HUES64 (cell line): ENCODE results near the gene CDC42EP4.
A peak's percentile ranks its signal among the peaks of the same experiment; 100 is the strongest.

Experiments used
- H3K27ac ChIP-seq: 2 replicates; pipeline ENCODE4 v1.7.0; 2013; ENCODE audit warnings: low read depth, low read length, inconsistent platforms
- H3K27me3 ChIP-seq: 2 replicates; pipeline ENCODE4 v1.6.1; 2013; ENCODE audit warnings: mild to moderate bottlenecking, low read length; ENCODE audit not compliant: insufficient read depth
- H3K36me3 ChIP-seq: 2 replicates; pipeline ENCODE4 v1.6.1; 2013; ENCODE audit warnings: mild to moderate bottlenecking, low read length; ENCODE audit not compliant: insufficient read depth
- H3K4me1 ChIP-seq: 2 replicates; pipeline ENCODE4 v1.6.1; 2013; ENCODE audit warnings: mild to moderate bottlenecking, low read length, moderate library complexity; ENCODE audit not compliant: insufficient read depth
- H3K4me3 ChIP-seq: 2 replicates; pipeline ENCODE4 v1.5.1; 2013; ENCODE audit warnings: mild to moderate bottlenecking, low read length, moderate library complexity
- H3K9ac ChIP-seq: 2 replicates; pipeline ENCODE4 v1.6.1; 2013; ENCODE audit warnings: mild to moderate bottlenecking, low read depth, low read length
- H3K9me3 ChIP-seq: 2 replicates; pipeline ENCODE4 v1.6.1; 2013; ENCODE audit warnings: low read depth, low read length; ENCODE audit not compliant: insufficient read depth
- WGBS: fragments of 150-250, 120-280 bp; methylation state at CpG from one replicate; pipeline ENCODE4 v1.1.7; 2013; ENCODE audit warnings: missing lambda C conversion rate; 5-methylcytosine and 5-hydroxymethylcytosine counted together

Gene CDC42EP4

DNA sequence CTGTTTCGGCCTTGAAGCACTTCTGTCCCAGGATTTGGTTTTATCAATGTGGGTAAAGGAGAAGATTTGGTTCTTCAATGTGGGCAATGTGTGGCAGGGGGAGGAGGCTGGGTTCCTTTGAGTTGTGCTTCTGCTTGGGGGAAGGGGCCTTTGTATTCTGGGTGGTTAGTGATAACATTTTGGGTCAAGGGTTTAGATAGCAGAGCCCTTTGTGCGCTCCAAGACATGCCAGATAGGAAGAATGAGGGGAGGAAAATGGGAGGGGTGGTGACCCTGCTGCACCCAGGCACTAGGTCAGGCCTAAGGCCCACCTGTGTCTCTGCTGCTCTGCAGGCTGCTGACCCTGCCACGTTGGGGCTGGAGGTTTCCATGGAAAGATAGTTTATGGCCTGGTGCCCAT, 40.0 kb upstream of the CDC42EP4 start:
- Histone ChIP-seq H3K27ac (no peak overlapping the region), H3K9ac (no peak overlapping the region), H3K9me3 (no peaks in the 10 kb centered on the region), H3K27me3 (no peaks in the 10 kb centered on the region), H3K4me3 (no peak overlapping the region), H3K4me1 (peaks cover 16% of the 10 kb centered on the region; the same call in 1 of the 2 replicates), H3K36me3 (no peaks in the 10 kb centered on the region)
- 82% methylated on average over 3 of the region's 3 CpGs for WGBS

DNA sequence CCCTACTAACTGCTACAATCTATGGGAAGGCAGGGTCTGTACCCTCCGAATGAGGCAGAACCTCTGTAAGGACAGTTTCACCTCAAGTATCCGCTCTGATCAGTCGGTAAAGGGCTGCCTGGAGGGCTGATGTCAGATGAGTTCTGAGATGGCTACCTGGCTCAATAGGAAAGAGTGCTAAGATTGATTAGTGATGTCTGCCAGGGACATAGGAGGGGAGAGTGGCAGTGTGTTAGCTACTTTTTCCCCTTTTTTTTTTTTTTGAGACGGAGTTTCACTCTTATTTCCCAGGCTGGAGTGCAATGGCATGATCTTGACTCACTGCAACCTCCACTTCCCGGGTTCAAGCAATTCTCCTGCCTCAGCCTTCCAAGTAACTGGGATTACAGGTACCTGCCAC, 39.1 kb upstream of the CDC42EP4 start:
- no peak overlapping the region for H3K4me3 ChIP-seq
- no peaks in the 10 kb centered on the region for H3K9me3 ChIP-seq
- H3K9ac ChIP-seq = no peak overlapping the region
- no peaks in the 10 kb centered on the region for H3K36me3 ChIP-seq
- WGBS = 95% methylated on average over 5 of the region's 5 CpGs
- H3K27me3 ChIP-seq = no peaks in the 10 kb centered on the region
- H3K4me1 ChIP-seq = peaks cover 16% of the 10 kb centered on the region; the same call in 1 of the 2 replicates
- H3K27ac ChIP-seq = no peak overlapping the region

DNA sequence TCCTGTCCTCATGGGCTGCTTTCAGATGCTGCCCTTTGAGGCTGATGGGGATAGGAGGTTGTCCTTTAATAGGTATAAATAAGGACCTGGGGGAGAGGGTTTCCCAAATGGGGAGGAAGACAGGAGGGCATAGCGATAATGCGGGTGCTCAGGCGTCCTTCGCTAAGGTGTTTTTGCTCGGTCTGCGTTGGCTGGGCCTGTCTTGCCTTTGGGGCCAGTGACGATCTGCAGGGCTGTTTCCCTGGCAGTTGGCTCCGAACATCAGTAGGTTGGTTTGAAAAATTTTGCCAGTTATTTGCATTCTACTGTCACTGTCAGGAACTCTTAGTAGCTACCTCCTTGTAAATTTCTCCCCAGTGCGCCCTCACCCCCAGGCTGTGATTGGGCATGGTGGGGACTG, 37.8 kb upstream of the CDC42EP4 start:
- H3K9ac ChIP-seq = no peak overlapping the region
- no peaks in the 10 kb centered on the region for H3K27me3 ChIP-seq
- no peak overlapping the region for H3K27ac ChIP-seq
- H3K9me3 ChIP-seq = no peaks in the 10 kb centered on the region
- no peaks in the 10 kb centered on the region for H3K36me3 ChIP-seq
- no peak overlapping the region for H3K4me3 ChIP-seq
- 93% methylated on average over 9 of the region's 9 CpGs for WGBS
- peaks cover 17% of the 10 kb centered on the region; the same call in 1 of the 2 replicates for H3K4me1 ChIP-seq

DNA sequence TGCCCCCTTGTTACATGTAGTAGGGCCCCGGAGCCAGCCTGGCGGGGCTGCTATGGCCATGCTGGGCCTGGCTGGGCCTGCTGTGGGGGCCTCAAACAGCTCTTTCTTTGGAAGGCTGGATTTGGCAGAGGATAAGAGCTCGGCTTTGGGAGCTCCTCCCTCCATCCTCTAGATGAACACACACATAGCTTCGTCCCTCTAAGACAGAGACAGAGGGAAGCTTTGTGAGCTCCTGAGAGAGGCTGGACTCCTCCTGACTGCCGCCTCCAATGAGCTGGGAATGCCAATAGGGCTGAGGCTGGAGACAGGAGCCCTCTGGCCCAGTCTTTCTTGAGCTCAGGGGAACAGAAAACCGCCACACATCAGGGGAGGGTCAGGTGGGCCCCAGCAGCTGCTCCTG, 37.3 kb upstream of the CDC42EP4 start:
- H3K4me3 ChIP-seq = no peak overlapping the region
- no peaks in the 10 kb centered on the region for H3K9me3 ChIP-seq
- H3K4me1 ChIP-seq = peaks cover 22% of the 10 kb centered on the region
- 0 out of 2 replicates have a peak overlapping the region, but pooled peaks have one; percentile 24 for H3K9ac ChIP-seq
- no peaks in the 10 kb centered on the region for H3K36me3 ChIP-seq
- no peaks in the 10 kb centered on the region for H3K27me3 ChIP-seq
- H3K27ac ChIP-seq = no peak overlapping the region
- WGBS = 75% methylated on average over 6 of the region's 6 CpGs

DNA sequence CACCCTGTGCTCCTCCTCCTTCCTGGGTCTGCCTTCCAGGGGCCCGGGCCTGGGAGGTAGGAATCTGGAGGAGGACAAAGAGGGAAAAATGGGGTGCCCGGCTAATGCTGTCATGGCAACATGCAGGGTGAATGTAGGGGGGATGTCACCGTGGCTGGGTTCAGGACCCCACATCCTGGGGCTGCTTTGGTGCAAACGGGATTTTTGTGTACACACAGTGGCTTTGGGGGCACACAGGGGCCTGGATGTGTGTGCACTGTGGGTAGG, 37.0 kb upstream of the CDC42EP4 start:
- 0 out of 2 replicates have a peak overlapping the region, but pooled peaks have one; percentile 24 for H3K9ac ChIP-seq

DNA sequence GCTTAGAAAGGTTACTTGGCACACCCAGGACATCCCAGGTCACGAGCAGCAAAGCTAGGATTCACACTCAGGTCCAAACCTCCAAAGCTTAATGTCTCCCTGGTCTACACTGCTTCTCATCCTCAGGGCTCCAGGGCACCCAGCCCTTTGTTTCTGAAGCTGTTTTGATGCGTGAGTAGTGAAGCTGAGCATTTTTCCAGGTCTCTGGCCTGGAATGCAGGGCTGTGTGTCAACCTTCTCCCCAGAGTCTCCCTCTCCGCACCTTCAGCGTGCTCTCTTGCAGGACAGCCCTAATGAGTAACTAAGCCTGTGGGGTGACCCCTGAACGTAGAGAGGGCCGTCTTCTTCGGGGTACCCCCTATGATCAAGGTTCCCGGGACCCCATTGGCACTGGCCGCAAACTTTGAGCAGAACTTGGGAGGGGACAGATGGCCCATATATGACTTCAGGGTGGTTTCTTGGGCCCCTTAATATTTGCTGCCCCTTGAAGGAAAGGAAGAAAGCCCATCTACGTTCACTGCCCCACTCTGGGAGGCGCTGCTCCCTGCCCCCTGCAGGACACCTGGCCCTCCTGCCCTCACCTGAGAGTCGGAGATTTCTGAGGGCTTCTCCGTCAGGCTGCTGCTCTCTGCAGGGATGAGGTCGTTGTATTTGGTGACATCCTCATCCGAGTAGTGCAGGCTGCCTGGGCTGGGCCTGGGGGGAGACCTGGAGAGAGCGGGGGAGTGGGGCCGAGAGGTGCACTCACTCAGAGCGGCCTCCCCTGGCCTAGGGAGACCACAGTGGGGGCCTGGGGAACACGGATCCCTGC, 36.4 kb upstream of the CDC42EP4 start:
- 80% methylated on average over 19 of the region's 19 CpGs for WGBS
- no peak overlapping the region for H3K27ac ChIP-seq
- peaks cover 30% of the 10 kb centered on the region for H3K4me1 ChIP-seq
- H3K36me3 ChIP-seq = no peaks in the 10 kb centered on the region
- H3K27me3 ChIP-seq = no peaks in the 10 kb centered on the region
- no peaks in the 10 kb centered on the region for H3K9me3 ChIP-seq
- 0 out of 2 replicates have a peak overlapping the region, but pooled peaks have one; percentile 24 for H3K9ac ChIP-seq
- no peak overlapping the region for H3K4me3 ChIP-seq

More for the DNA sequence above, 37.0 kb upstream of the CDC42EP4 start:
- Histone ChIP-seq H3K9me3 (no peaks in the 10 kb centered on the region), H3K4me3 (no peak overlapping the region), H3K4me1 (peaks cover 26% of the 10 kb centered on the region), H3K36me3 (no peaks in the 10 kb centered on the region), H3K27ac (no peak overlapping the region), H3K27me3 (no peaks in the 10 kb centered on the region)
- 65% methylated on average over 4 of the region's 4 CpGs for WGBS

DNA sequence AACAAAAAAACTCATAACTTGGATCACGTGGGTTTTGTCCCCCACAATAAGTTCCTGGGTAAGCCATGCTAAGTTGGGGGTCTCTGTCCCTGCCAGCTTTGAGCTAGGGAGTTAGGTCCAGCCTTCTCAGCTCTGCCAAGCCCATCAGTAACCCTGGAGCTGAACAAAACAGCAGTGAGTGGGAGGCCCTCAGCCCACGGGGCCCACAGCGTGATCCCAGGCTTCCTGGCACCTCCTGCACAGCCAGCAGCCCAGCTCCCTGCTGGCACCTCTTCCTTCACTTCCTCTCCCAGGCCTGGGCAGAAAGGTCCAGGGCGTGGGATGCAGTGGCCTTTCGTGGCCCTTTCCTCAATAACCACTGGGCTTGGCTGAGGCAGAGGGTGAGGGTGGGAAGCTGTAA, 35.5 kb upstream of the CDC42EP4 start:
- WGBS = 73% methylated on average over 3 of the region's 5 CpGs
- no peak overlapping the region for H3K9ac ChIP-seq
- no peaks in the 10 kb centered on the region for H3K27me3 ChIP-seq
- no peak overlapping the region for H3K4me3 ChIP-seq
- no peak overlapping the region for H3K27ac ChIP-seq
- H3K9me3 ChIP-seq = no peaks in the 10 kb centered on the region
- H3K4me1 ChIP-seq = peaks cover 38% of the 10 kb centered on the region
- H3K36me3 ChIP-seq = no peaks in the 10 kb centered on the region

DNA sequence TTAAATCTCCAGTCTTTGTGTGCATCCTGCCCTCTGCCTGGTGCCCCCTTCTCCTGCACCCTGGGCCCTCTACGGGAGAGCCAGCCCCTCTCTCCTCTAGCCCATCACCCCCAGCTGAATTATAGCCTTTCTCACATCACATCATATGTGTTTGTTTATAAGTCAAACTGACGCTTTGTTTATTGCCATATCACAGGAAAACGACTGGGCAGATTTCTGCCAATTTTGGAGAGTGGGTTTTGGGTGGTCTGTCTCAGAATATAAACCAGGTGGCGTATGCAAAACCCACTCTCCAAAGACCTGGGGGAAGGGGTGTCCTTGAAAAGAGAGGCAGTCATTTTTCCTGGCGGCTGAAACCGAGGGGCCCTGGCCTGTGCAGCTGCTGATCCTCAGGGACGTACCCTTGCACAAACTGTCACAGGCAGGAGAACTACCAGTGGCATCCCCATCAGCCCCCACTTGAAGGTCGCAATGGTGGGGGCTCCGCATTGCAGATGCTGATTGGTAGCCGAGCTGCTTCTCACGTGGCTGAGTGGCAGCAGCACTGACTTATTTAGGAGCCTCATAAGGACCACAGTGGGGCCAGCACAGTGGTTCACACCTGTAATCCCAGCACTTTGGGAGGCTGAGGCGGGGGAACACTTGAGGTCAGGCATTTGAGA, 34.8 kb upstream of the CDC42EP4 start:
- peaks cover 42% of the 10 kb centered on the region for H3K4me1 ChIP-seq
- no peaks in the 10 kb centered on the region for H3K27me3 ChIP-seq
- no peaks in the 10 kb centered on the region for H3K36me3 ChIP-seq
- no peak overlapping the region for H3K27ac ChIP-seq
- WGBS = 81% methylated on average over 12 of the region's 12 CpGs
- H3K9ac ChIP-seq = no peak overlapping the region
- no peak overlapping the region for H3K4me3 ChIP-seq
- no peaks in the 10 kb centered on the region for H3K9me3 ChIP-seq

DNA sequence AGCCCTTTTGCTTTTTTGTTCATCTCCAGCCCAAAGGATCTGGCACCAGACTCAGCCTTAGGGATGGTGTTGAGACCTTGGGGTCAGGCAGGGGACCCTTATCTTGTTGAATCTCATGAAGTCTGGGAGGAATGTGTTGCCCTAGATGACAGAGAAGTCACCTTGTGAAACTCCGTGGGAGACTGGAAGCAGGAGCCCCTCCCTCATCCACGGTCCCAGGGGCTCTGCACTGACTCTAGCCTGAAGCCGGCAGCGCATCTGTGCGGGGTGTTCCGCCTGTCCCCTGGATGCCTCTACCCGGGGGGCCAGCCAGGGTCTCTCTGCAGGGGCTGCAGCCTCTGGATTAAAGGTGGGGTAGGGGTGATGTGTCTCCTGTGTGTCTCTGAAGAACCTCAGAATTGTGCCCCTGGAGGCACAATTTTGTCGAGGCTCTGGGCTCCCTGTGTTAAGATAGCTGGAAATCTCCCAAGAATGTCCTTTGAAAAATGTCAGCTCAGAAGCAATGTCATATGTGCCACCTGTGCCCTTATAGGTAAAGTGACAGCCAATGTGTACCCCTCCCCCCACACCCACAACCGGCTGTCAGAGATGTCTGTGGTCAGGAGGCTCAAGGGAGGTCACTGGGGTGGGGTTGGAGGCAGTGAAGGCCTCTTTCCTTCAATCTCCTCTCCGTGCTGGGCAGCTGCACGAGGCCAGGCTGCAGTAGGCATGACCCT, 32.1 kb upstream of the CDC42EP4 start:
- Histone ChIP-seq H3K27me3 (no peaks in the 10 kb centered on the region), H3K9me3 (no peaks in the 10 kb centered on the region), H3K4me1 (peaks cover 42% of the 10 kb centered on the region), H3K27ac (peak overlapping the region; percentile 94), H3K9ac (peak overlapping the region; percentile 6; the same call in 1 of the 2 replicates), H3K4me3 (peak overlapping the region; percentile 32), H3K36me3 (no peaks in the 10 kb centered on the region)
- 51% methylated on average over 11 of the region's 11 CpGs for WGBS

DNA sequence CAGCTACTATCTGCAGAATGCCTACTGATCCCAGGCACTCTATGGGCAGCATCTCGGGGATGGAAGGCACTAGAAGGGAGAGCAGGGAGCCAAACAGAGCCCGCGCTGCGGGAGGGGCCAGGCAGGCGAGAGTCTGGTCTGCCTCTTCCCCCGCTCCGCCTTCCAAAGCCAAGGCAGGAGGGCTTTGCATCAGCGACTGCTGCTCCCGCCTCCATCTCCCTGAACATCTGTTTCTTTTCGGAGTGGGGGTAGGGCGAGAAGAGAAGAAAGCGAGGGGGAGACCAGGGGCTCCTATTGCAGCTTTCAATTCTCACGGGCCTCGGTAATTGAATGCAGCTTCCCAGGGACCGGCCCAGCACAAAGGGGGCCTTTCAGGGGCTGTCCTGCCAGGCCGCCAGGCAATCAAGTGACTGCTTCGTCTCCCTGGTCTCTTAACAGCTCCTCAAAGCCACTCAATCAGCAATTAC, 31.4 kb upstream of the CDC42EP4 start:
- Histone ChIP-seq H3K4me1 (peaks cover 35% of the 10 kb centered on the region), H3K27me3 (no peaks in the 10 kb centered on the region), H3K4me3 (peak overlapping the region; percentile 32), H3K9ac (peak overlapping the region; percentile 67), H3K27ac (peak overlapping the region; percentile 94), H3K36me3 (no peaks in the 10 kb centered on the region), H3K9me3 (no peaks in the 10 kb centered on the region)
- 2% methylated on average over 17 of the region's 17 CpGs for WGBS
